Breast epithelium (tissue), 3 donors: ENCODE measurements around the gene DRG2.

ENCODE experiments used
- POLR2A ChIP-seq: fragments of 450-650 bp; IDR thresholded peaks from one replicate; pipeline ENCODE4 v1.6.1; 2016; ENCODE audit warnings: antibody characterized with exemption, mild to moderate bottlenecking, moderate library complexity
- POLR2AphosphoS5 ChIP-seq, 3 donors: sonication (generic); formaldehyde crosslinking; IDR thresholded peaks; one replicate each; pipeline ENCODE4 v1.6.1; 2017; ENCODE audit warnings: antibody characterized with exemption in 3 of 3
- TF ChIP-seq, protein P1 (sequence below), 3 donors: fragments of 450-650 bp; IDR thresholded peaks; one replicate each; pipeline ENCODE4 v1.5.1; 2016 to 2017; ENCODE audit warnings: antibody characterized with exemption in 3 of 3, mild to moderate bottlenecking in 3 of 3, moderate library complexity in 3 of 3

DNA sequence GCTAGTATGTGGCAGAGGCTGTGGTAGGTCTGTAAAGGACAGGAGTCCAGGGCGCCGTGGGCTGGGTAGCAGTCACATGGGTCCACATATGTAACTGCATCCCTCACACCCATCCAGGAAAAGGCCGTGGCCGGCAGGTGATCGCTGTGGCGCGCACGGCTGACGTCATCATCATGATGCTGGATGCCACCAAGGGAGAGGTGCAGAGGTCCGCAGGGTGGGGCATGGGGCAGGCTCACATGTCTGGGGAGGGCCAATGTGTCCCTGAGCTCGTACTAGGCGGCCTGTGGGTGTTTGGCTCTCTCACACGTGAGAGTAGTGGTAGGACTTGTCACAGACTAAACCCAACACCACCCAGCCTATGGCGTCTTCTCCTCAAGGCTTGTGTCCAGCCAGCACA is 11.8 kb downstream of the DRG2 start:
- TF ChIP-seq, protein P1, sequence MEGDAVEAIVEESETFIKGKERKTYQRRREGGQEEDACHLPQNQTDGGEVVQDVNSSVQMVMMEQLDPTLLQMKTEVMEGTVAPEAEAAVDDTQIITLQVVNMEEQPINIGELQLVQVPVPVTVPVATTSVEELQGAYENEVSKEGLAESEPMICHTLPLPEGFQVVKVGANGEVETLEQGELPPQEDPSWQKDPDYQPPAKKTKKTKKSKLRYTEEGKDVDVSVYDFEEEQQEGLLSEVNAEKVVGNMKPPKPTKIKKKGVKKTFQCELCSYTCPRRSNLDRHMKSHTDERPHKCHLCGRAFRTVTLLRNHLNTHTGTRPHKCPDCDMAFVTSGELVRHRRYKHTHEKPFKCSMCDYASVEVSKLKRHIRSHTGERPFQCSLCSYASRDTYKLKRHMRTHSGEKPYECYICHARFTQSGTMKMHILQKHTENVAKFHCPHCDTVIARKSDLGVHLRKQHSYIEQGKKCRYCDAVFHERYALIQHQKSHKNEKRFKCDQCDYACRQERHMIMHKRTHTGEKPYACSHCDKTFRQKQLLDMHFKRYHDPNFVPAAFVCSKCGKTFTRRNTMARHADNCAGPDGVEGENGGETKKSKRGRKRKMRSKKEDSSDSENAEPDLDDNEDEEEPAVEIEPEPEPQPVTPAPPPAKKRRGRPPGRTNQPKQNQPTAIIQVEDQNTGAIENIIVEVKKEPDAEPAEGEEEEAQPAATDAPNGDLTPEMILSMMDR (IDR thresholded peaks at IDR 0.05): no peak
- TF ChIP-seq POLR2AphosphoS5 (IDR thresholded peaks at IDR 0.05) (no peak), POLR2A (no peak)
